ENCODE data around the gene POLA1. TPM values are rescaled to one million over a fixed set of nuclear protein-coding genes. Genes with fewer than 3 reads are reported as not detected.

Gene POLA1
- total and polyA plus RNA-seq, 2 experiments from 2014 or later: 4.9 to 19.0 TPM

DNA sequence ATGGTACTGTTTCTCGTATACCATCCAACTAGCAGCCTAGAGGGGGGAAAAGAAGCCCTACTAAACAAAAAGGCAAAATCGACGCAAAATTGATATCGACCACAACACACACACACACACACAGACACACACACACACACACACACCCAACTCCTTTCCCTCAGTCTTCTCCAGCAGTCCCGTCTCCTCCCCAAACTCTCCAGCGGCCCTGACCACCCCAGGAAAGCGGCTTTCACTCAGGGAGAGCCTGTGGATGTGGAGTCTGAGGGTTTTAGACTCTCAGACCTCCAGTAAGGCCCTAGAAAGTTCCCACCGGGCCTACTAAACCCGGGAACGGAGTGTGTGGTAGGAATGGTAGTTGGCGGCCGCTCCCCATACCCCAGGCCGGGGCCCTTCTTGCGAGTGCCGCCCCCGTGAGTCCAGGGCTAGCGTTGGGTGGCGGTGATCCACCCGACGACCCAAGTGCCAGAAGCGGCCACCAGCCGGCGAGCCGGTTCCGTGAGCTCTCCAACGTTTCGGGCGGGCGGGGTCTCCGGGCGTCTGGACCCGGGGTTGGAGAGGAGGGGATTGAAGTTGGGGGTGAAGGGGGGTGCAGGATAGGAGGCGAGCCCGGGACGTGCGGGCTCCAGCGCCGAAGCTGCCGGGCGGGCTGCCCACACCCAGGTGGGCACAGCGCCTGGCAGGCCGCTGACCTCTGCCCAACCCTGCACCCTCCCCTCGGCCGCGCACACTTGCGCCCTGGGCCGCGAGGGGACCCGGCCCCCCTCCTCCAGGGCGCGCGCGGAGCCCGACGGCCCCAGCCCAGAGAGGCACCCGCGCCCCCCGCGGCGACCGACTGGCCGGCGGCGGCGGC lies 308.3 kb downstream of the POLA1 start:
- H2AFZ ChIP-seq: no peak overlapping the region
- H3K4me3 ChIP-seq: no peak overlapping the region
- peak; percentile 32 for DNase-seq (ENCODE audit: low spot score)
- no peaks in the 10 kb centered on the region for H3K36me3 ChIP-seq (replicated peaks; ENCODE audit: insufficient read depth, low read depth)
- peaks cover 33% of the 10 kb centered on the region for H3K4me1 ChIP-seq (ENCODE audit: insufficient read depth)
- no peaks in the 10 kb centered on the region for H4K20me1 ChIP-seq (ENCODE audit: insufficient read depth, poor library complexity, severe bottlenecking)
- no peaks in the 10 kb centered on the region for H3K9me3 ChIP-seq (ENCODE audit: low read depth)
- H3K79me2 ChIP-seq: no peaks in the 10 kb centered on the region
- H3K27me3 ChIP-seq: peaks cover 75% of the 10 kb centered on the region
- 21% methylated on average over 41 of the region's 65 CpGs for WGBS (ENCODE audit: low lambda C conversion rate, missing lambda C conversion rate)
- peak overlapping the region; percentile 94 for H3K4me2 ChIP-seq
- TF ChIP-seq, protein P1, sequence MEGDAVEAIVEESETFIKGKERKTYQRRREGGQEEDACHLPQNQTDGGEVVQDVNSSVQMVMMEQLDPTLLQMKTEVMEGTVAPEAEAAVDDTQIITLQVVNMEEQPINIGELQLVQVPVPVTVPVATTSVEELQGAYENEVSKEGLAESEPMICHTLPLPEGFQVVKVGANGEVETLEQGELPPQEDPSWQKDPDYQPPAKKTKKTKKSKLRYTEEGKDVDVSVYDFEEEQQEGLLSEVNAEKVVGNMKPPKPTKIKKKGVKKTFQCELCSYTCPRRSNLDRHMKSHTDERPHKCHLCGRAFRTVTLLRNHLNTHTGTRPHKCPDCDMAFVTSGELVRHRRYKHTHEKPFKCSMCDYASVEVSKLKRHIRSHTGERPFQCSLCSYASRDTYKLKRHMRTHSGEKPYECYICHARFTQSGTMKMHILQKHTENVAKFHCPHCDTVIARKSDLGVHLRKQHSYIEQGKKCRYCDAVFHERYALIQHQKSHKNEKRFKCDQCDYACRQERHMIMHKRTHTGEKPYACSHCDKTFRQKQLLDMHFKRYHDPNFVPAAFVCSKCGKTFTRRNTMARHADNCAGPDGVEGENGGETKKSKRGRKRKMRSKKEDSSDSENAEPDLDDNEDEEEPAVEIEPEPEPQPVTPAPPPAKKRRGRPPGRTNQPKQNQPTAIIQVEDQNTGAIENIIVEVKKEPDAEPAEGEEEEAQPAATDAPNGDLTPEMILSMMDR (IDR thresholded peaks at IDR 0.05; ENCODE audit: poor library complexity): no peak
- TF ChIP-seq EZH2 (IDR thresholded peaks at IDR 0.05; ENCODE audit: borderline replicate concordance): peak; percentile 76
- TF ChIP-seq EZH2phosphoT487 (IDR thresholded peaks at IDR 0.05; ENCODE audit: low read depth, severe bottlenecking, unreplicated experiment): peak; percentile 76
- H3K9me2 ChIP-seq (replicated peaks; ENCODE audit: insufficient read depth): no peaks in the 10 kb centered on the region
- no peak overlapping the region for H3K27ac ChIP-seq

DNA sequence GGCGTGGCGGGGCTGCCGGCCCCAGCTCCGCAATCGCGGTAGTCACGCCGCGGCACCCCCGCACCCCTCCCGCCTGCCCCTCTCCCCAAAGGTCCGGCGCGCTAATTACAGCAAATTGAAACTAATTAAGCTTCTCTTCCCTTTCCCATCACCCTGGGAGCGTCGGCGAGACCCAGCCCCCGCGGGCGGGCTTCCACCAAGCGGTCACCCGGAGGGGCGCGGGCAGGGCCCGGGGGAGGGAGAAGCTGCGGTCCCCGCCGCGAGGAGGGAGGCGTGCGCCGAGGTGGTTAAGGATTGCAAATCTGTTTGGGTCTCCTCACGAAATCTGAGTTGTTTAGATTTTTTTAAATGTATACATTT lies 308.9 kb downstream of the POLA1 start:
- peaks cover 33% of the 10 kb centered on the region for H3K4me1 ChIP-seq (ENCODE audit: insufficient read depth)
- 3% methylated on average over 32 of the region's 33 CpGs for WGBS (ENCODE audit: low lambda C conversion rate, missing lambda C conversion rate)
- no peak for DNase-seq (ENCODE audit: low spot score)
- no peaks in the 10 kb centered on the region for H3K79me2 ChIP-seq
- H3K4me3 ChIP-seq: peak overlapping the region; percentile 21
- peaks cover 81% of the 10 kb centered on the region for H3K27me3 ChIP-seq
- peak overlapping the region; percentile 94 for H3K4me2 ChIP-seq
- H3K36me3 ChIP-seq (replicated peaks; ENCODE audit: insufficient read depth, low read depth): no peaks in the 10 kb centered on the region
- H3K9me3 ChIP-seq (ENCODE audit: low read depth): no peaks in the 10 kb centered on the region
- H2AFZ ChIP-seq: peak overlapping the region; percentile 78
- H3K9me2 ChIP-seq (replicated peaks; ENCODE audit: insufficient read depth): no peaks in the 10 kb centered on the region
- H3K27ac ChIP-seq: no peak overlapping the region
- TF ChIP-seq, protein P1 (IDR thresholded peaks at IDR 0.05; ENCODE audit: poor library complexity): no peak
- peak; percentile 17 for TF ChIP-seq EZH2phosphoT487 (IDR thresholded peaks at IDR 0.05; ENCODE audit: low read depth, severe bottlenecking, unreplicated experiment)
- peak; percentile 40 for TF ChIP-seq EZH2 (IDR thresholded peaks at IDR 0.05; ENCODE audit: borderline replicate concordance)
- no peaks in the 10 kb centered on the region for H4K20me1 ChIP-seq (ENCODE audit: insufficient read depth, poor library complexity, severe bottlenecking)

DNA sequence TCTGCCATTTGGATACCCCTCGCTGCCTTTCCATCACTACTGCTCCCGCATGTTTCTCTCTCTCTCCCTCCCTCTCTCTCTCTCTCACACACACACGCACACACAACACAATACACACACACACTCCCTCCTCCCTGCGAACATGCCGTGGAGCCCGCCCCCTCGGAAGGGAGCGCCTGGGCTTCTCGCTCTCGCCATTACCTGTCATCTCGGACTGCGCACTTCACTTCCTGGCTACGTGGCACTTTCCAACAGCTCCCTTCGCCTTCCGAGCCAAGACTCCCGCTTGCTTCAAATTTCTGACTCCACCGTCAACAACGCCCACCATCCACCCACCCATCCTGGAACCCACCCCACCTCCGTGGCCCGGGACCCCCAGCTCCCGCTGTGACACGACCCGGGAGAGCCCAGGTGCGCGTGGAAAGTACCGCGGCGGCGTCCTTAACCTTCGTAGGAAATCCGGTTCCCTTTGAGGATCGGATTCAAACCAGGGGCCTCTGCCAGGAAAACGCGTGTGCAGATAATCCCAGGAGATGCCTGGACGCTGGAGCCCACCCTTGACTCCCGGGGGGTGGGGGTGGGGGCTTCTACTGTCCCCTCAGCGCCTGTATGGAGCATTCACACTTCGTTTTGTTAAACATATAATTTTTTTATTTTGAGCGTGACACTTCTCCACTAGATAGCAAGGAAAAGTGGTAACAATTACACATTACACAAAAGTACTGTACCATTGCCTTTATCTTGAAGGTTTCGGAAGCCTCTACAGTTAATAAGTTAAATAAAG lies 309.5 kb downstream of the POLA1 start:
- Histone ChIP-seq H3K4me1 (ENCODE audit: insufficient read depth) (peaks cover 33% of the 10 kb centered on the region), H3K27ac (no peak overlapping the region), H3K9me2 (replicated peaks; ENCODE audit: insufficient read depth) (no peaks in the 10 kb centered on the region), H3K36me3 (replicated peaks; ENCODE audit: insufficient read depth, low read depth) (no peaks in the 10 kb centered on the region), H3K4me2 (peak overlapping the region; percentile 94), H3K9me3 (ENCODE audit: low read depth) (no peaks in the 10 kb centered on the region), H2AFZ (peak overlapping the region; percentile 78), H4K20me1 (ENCODE audit: insufficient read depth, poor library complexity, severe bottlenecking) (no peaks in the 10 kb centered on the region), H3K4me3 (peak overlapping the region; percentile 21), H3K27me3 (peaks cover 87% of the 10 kb centered on the region), H3K79me2 (no peaks in the 10 kb centered on the region)
- WGBS (ENCODE audit: low lambda C conversion rate, missing lambda C conversion rate): 3% methylated on average over 28 of the region's 40 CpGs
- peak; percentile 62 for DNase-seq (ENCODE audit: low spot score)
- TF ChIP-seq EZH2phosphoT487 (IDR thresholded peaks at IDR 0.05; ENCODE audit: low read depth, severe bottlenecking, unreplicated experiment): peak; percentile 70
- TF ChIP-seq, protein P1 (IDR thresholded peaks at IDR 0.05; ENCODE audit: poor library complexity): no peak
- peak; percentile 86 for TF ChIP-seq EZH2 (IDR thresholded peaks at IDR 0.05; ENCODE audit: borderline replicate concordance)

All from hepatocyte (in vitro differentiated cells).